Breast epithelium (tissue), 3 donors: Measurements from ENCODE around the gene TNIP2.

Experiments
- CTCF ChIP-seq, 3 donors: fragments of 450-650 bp; IDR thresholded peaks; one replicate each; pipeline ENCODE4 v1.5.1; 2016 to 2017; ENCODE audit warnings: antibody characterized with exemption in 3 of 3, mild to moderate bottlenecking in 3 of 3, moderate library complexity in 3 of 3
- POLR2A ChIP-seq: fragments of 450-650 bp; IDR thresholded peaks from one replicate; pipeline ENCODE4 v1.6.1; 2016; ENCODE audit warnings: antibody characterized with exemption, mild to moderate bottlenecking, moderate library complexity
- POLR2AphosphoS5 ChIP-seq, 3 donors: sonication (generic); formaldehyde crosslinking; IDR thresholded peaks; one replicate each; pipeline ENCODE4 v1.6.1; 2017; ENCODE audit warnings: antibody characterized with exemption in 3 of 3

DNA sequence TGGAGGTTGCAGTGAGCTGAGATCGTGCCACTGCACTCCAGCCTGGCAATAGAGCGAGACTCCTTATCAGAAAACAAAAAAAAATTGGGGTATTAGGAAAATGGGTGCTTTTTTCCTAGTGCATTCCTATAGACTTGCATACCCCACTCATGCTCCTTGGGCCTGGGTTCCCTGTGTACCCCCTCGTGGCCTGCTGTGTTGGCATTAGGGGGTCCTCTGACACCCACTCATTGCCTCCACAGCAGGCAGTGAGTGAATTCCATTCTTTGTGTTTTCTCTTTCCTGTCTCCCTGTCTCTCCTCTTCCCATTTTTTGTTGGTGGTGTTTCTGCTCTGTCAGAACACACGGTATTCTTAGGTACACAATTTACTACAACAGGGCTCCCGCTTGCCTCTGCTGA, 42.8 kb downstream of the TNIP2 start:
- no peak for TF ChIP-seq POLR2A
- no peak for TF ChIP-seq CTCF (IDR thresholded peaks at IDR 0.05)
- no peak for TF ChIP-seq POLR2AphosphoS5 (IDR thresholded peaks at IDR 0.05)
